Activated T-helper 1 cell treated with anti-CD3 and anti-CD28 coated beads, Interleukin-12 subunit alpha, Interleukin-12 subunit beta, Interleukin-2, Interleukin-4 antibody, amounts not matched to agents 30 ng/mL and 10 ng/mL and 1 ng/mL, durations not matched to agents 14 hours and 24 hours and 36 hours (primary cell): ENCODE data around the gene PGS1. TPM values are rescaled to one million over a fixed set of nuclear protein-coding genes. Genes with fewer than 3 reads are reported as not detected.
"Not testable (repeated sequence)": the region's sequence is repeated elsewhere in the genome, so short reads cannot be mapped to it uniquely, and the experiment has no call there.

ENCODE experiments used
- DNase-seq: peaks from one replicate; pipeline ENCODE4 v3.0.0; 2021; ENCODE audit warnings: low spot score
- H3K27ac Mint-ChIP-seq: one replicate; pipeline ENCODE4 v1.8.0; 2021; ENCODE audit warnings: mild to moderate bottlenecking, mixed read lengths
- H3K27me3 Mint-ChIP-seq: one replicate; pipeline ENCODE4 v1.8.0; 2022; ENCODE audit warnings: mild to moderate bottlenecking, moderate library complexity, mixed read lengths; ENCODE audit not compliant: insufficient read depth
- H3K36me3 Mint-ChIP-seq: one replicate; pipeline ENCODE4 v1.8.0; 2021; ENCODE audit warnings: low read depth, mixed read lengths
- H3K4me1 Mint-ChIP-seq: one replicate; pipeline ENCODE4 v1.8.0; 2021; ENCODE audit warnings: low read depth, mixed read lengths
- H3K4me3 Mint-ChIP-seq: one replicate; pipeline ENCODE4 v1.8.0; 2021; ENCODE audit warnings: mild to moderate bottlenecking, moderate library complexity, mixed read lengths
- H3K9me3 Mint-ChIP-seq: one replicate; pipeline ENCODE4 v1.8.0; 2021; ENCODE audit warnings: mixed read lengths
- intact Hi-C: fragments of 100-400 bp; cut with micrococcal nuclease; formaldehyde crosslinking; loops from one replicate; pipeline ENCODE4 v1.15.1; 2024
- total RNA-seq: library from RNA; stranded (reverse); gene quantifications from 2 replicates; pipeline ENCODE4 v1.2.3, GENCODE V29; 2022

PGS1 gene
- total RNA-seq, 1 donor from 2014 or later: 71.9 TPM

- H3K27me3 Mint-ChIP-seq: peaks cover 2% of the 10 kb centered on the region
- intact Hi-C loops: no loop called here
- no peaks in the 10 kb centered on the region for H3K4me1 Mint-ChIP-seq
- H3K36me3 Mint-ChIP-seq: no peaks in the 10 kb centered on the region
- no peak overlapping the region for H3K4me3 Mint-ChIP-seq
- no peak overlapping the region for H3K27ac Mint-ChIP-seq
- no peak for DNase-seq
- H3K9me3 Mint-ChIP-seq: no peaks in the 10 kb centered on the region
Observed at GRCh38 chr17:78458091-78458490, 79.6 kb downstream of the PGS1 start.

- H3K36me3 Mint-ChIP-seq: no peaks in the 10 kb centered on the region
- no peak for DNase-seq
- intact Hi-C loops: no loop called here
- H3K27me3 Mint-ChIP-seq: peaks cover 2% of the 10 kb centered on the region
- H3K27ac Mint-ChIP-seq: no peak overlapping the region
- no peak overlapping the region for H3K4me3 Mint-ChIP-seq
- no peaks in the 10 kb centered on the region for H3K4me1 Mint-ChIP-seq
- no peaks in the 10 kb centered on the region for H3K9me3 Mint-ChIP-seq
Observed at GRCh38 chr17:78458736-78459335, 80.4 kb downstream of the PGS1 start.

- Mint-ChIP-seq H3K27me3 (peaks cover 2% of the 10 kb centered on the region), H3K27ac (no peak overlapping the region), H3K4me1 (no peaks in the 10 kb centered on the region), H3K9me3 (no peaks in the 10 kb centered on the region), H3K4me3 (no peak overlapping the region), H3K36me3 (no peaks in the 10 kb centered on the region)
- no peak for DNase-seq
- intact Hi-C loops: no loop called here
Observed at GRCh38 chr17:78459696-78460095, 81.2 kb downstream of the PGS1 start.

GRCh38 chr17:78460176-78460675, 81.8 kb downstream of the PGS1 start:
- no peaks in the 10 kb centered on the region for H3K4me1 Mint-ChIP-seq
- intact Hi-C loops: no loop called here

GRCh38 chr17:78460951-78461798, 82.7 kb downstream of the PGS1 start:
- intact Hi-C loops: no loop called here
- Mint-ChIP-seq H3K36me3 (no peaks in the 10 kb centered on the region), H3K9me3 (no peaks in the 10 kb centered on the region), H3K4me1 (no peaks in the 10 kb centered on the region), H3K27me3 (peaks cover 2% of the 10 kb centered on the region), H3K27ac (no peak overlapping the region), H3K4me3 (no peak overlapping the region)
- DNase-seq: no peak

More at GRCh38 chr17:78460176-78460675, 81.8 kb downstream of the PGS1 start:
- Mint-ChIP-seq H3K27me3 (peaks cover 2% of the 10 kb centered on the region), H3K27ac (no peak overlapping the region), H3K36me3 (no peaks in the 10 kb centered on the region), H3K9me3 (no peaks in the 10 kb centered on the region), H3K4me3 (no peak overlapping the region)
- DNase-seq: no peak

GRCh38 chr17:78461799-78462053, 83.3 kb downstream of the PGS1 start:
- intact Hi-C loops: no loop called here
- no peaks in the 10 kb centered on the region for H3K27me3 Mint-ChIP-seq
- no peak for DNase-seq
- no peaks in the 10 kb centered on the region for H3K9me3 Mint-ChIP-seq
- no peaks in the 10 kb centered on the region for H3K36me3 Mint-ChIP-seq
- H3K4me1 Mint-ChIP-seq: no peaks in the 10 kb centered on the region
- H3K27ac Mint-ChIP-seq: no peak overlapping the region
- no peak overlapping the region for H3K4me3 Mint-ChIP-seq

GRCh38 chr17:78462148-78462547, 83.7 kb downstream of the PGS1 start:
- intact Hi-C loops: no loop called here
- H3K9me3 Mint-ChIP-seq: no peaks in the 10 kb centered on the region
- H3K27ac Mint-ChIP-seq: no peak overlapping the region
- DNase-seq: no peak
- no peaks in the 10 kb centered on the region for H3K36me3 Mint-ChIP-seq
- no peaks in the 10 kb centered on the region for H3K27me3 Mint-ChIP-seq
- no peak overlapping the region for H3K4me3 Mint-ChIP-seq
- H3K4me1 Mint-ChIP-seq: no peaks in the 10 kb centered on the region

- H3K4me1 Mint-ChIP-seq, DNase-seq, intact Hi-C loops, H3K27ac Mint-ChIP-seq, H3K9me3 Mint-ChIP-seq, H3K4me3 Mint-ChIP-seq, H3K27me3 Mint-ChIP-seq, H3K36me3 Mint-ChIP-seq: not testable (repeated sequence)
Observed at GRCh38 chr17:78466109-78466785, 87.8 kb downstream of the PGS1 start.

GRCh38 chr17:78466786-78467715, 88.6 kb downstream of the PGS1 start:
- no peak overlapping the region for H3K27ac Mint-ChIP-seq
- no peaks in the 10 kb centered on the region for H3K4me1 Mint-ChIP-seq
- no peaks in the 10 kb centered on the region for H3K9me3 Mint-ChIP-seq
- H3K4me3 Mint-ChIP-seq: no peak overlapping the region
- no peak for DNase-seq
- no peaks in the 10 kb centered on the region for H3K36me3 Mint-ChIP-seq
- H3K27me3 Mint-ChIP-seq: peaks cover 5% of the 10 kb centered on the region
- intact Hi-C loops: no loop called here

GRCh38 chr17:78468366-78468765, 89.9 kb downstream of the PGS1 start:
- no peaks in the 10 kb centered on the region for H3K4me1 Mint-ChIP-seq
- intact Hi-C loops: no loop called here
- H3K9me3 Mint-ChIP-seq: no peaks in the 10 kb centered on the region
- DNase-seq: no peak
- no peaks in the 10 kb centered on the region for H3K36me3 Mint-ChIP-seq
- H3K27ac Mint-ChIP-seq: no peak overlapping the region
- H3K27me3 Mint-ChIP-seq: peaks cover 5% of the 10 kb centered on the region
- no peak overlapping the region for H3K4me3 Mint-ChIP-seq

- DNase-seq: no peak
- Mint-ChIP-seq H3K4me1 (no peaks in the 10 kb centered on the region), H3K27ac (no peak overlapping the region), H3K9me3 (no peaks in the 10 kb centered on the region), H3K36me3 (no peaks in the 10 kb centered on the region), H3K27me3 (peaks cover 6% of the 10 kb centered on the region), H3K4me3 (no peak overlapping the region)
- intact Hi-C loops: no loop called here
Observed at GRCh38 chr17:78469443-78469842, 91.0 kb downstream of the PGS1 start.

GRCh38 chr17:78471635-78472034, 93.2 kb downstream of the PGS1 start:
- Mint-ChIP-seq H3K27me3 (peaks cover 10% of the 10 kb centered on the region), H3K36me3 (no peaks in the 10 kb centered on the region), H3K9me3 (no peaks in the 10 kb centered on the region), H3K27ac (no peak overlapping the region), H3K4me1 (peaks cover 4% of the 10 kb centered on the region), H3K4me3 (no peak overlapping the region)
- DNase-seq: no peak
- intact Hi-C loops: no loop called here
